ENCODE data around the gene KCTD21.
A peak's percentile ranks its signal among the peaks of the same experiment; 100 is the strongest.
"Not testable (repeated sequence)": the region's sequence is repeated elsewhere in the genome, so short reads cannot be mapped to it uniquely, and the experiment has no call there.

The KCTD21 gene

DNA sequence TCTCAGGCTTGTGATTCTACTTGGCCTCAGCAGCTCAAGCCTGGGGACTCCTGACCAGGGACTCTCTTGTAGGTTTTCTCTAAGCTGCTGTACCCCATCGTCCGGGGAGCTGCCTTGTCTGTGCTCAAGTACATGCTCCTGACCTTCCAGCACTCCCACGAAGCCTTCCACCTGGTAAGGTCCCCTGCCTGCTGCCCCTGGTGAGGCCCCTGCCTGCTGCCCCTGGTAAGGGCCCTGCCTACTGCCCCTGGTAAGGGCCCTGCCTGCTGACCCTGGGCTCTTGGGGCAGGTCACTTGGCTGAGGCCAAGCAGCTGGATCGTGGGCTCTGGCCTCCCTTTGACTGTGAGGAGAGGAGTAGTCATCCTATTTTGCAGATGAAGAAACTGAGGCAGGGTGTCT, 11.6 kb upstream of the KCTD21 start:
- no peak for DNase-seq

DNA sequence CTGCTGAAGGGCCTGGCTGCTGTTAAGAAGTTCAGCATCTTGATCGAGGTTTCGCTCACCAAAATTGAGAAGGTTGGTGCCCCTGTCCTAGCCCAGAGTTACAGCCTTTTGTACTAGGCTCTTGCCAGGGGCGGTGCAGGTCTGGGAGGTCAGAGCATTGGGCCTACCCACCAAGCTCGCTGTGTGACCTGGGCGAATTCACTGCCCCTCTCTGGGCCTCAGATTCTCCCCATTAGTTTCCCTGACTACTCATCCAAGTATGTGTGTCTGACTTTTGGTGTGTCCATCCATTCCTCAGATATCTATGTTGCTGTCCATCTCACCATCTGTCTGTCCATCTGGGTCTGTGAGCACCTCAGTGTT, 11.2 kb upstream of the KCTD21 start:
- no peak for DNase-seq

DNA sequence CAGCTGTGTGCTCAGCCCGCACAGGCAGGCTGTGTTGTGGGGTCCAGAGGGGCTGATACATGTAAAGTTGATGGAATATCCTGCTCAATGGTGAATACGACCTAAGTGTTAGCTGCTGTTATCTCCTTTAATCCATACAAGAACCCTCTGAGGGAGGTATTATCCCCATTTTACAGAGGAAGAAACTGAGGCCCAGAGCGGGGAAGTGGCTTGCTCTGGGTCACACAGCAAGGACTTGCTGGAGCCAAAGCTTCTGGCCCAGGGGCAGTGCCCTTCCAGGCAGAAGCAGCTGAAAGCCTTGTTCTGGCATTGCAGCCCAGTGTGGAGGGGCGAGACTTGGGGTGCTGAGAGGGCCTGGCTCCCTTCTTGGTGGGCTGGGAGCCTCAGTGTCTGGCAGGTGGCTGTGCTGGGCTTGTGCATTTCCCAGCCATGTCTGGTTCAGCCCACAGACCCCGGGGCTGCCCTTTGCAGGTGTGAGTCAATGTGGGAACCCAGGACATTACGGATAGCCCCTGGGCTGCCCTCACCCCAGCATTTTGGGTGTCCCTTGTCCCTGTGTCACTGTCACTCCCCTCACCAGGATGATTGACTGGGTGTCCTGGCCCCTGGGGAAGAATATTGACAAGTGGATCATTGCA, 10.7 kb upstream of the KCTD21 start:
- no peak for DNase-seq

DNA sequence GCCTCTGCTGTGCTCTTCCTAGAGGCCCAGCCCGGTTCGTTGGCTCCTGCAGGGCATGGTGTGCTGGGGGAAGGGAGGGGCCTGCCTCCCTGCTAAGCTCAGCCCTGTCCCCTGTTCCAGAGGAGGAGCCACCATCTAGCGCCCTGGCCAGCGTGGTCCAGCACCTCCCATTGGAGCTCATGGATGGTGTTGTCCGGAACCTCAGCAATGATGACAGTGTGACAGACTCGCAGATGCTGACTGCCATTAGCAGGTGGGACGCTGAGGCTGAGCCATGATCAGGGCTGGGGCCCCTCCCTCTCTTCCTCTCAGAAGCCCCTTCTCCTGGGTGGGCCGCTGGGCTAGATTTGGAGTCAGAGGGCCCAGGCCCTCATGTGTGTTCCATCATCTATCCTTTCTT, 9.4 kb upstream of the KCTD21 start:
- DNase-seq: no peak

DNA sequence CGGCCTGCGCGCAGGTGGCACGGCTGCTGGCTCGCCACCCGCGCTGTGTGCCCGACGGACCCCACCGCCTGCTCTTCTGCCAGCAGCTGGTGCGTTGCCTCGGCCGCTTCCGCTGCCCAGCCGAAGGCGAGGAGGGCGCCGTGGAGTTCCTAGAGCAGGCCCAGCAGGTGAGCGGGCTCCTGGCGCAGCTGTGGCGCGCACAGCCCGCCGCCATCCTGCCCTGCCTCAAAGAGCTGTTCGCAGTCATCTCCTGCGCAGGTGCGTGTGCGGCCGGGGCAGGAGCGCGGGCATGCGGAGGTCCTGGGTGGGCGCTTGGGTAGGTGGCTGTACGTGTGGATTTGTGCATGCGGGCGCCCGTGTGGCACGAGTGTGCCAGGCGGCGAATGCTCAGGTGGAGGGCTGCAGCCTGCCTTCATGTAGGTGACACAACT, 8.2 kb upstream of the KCTD21 start:
- no peak for DNase-seq

DNA sequence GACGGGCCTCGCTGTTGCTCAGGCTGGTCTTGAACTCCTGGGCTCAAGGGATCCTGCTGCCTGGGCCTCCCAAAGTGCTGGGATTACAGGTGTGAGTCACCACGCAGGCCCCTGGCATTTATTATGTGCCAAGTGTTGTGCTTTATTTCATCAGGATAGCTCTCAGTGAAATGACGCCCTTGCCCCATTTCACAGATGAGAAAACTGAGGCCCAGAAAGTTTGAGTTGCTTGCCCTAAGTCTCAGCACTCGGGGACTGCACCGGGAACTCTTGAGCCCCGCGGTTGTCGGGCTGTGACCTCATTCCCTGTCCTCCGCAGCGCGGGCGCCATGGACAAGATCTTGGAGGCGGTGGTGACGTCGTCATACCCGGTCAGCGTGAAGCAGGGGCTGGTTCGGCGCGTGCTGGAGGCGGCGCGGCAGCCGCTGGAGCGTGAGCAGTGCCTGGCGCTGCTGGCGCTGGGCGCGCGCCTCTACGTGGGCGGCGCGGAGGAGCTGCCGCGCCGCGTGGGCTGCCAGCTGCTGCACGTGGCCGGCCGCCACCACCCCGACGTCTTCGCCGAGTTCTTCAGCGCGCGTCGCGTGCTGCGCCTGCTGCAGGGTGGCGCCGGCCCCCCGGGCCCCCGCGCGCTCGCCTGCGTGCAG, 7.6 kb upstream of the KCTD21 start:
- DNase-seq: no peak

DNA sequence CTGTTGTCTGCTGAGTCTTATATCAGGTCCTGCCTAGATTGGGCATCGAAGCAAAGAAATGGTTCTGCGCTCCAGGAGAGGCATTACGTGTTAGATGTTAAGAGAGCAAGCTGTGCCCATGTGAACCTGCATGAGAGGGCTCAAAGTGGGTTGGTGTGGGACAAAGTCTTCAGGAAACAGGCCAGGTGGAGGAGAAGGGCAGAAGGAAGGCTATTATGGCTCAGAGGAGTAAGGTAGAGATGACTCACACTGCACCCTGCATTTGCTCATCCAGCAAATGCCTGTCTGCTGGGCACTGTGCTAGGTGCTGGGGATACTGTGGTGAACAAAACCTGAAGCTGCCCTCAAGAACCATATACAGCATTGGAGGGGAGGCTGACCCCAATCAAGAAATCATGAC, 6.1 kb upstream of the KCTD21 start:
- DNase-seq: no peak

DNA sequence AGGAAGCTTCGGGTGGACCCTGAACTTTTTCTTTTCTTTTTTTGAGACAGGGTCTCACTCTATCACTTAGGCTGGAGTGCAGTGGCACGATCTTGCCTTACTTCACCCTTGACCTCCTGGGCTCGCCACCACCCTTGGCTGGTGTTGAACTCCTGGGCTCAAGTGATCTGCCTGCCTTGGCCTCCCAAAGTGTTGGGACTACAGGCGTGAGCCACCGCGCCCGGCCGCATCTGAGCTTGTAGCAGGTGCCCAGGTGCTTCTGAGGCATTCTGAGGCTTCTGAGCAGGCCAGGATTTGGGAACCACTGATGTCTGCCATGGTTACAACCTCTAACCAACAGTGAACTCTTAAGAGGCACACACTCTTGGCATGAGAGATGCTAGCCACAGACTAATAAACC, 5.4 kb upstream of the KCTD21 start:
- DNase-seq: no peak

DNA sequence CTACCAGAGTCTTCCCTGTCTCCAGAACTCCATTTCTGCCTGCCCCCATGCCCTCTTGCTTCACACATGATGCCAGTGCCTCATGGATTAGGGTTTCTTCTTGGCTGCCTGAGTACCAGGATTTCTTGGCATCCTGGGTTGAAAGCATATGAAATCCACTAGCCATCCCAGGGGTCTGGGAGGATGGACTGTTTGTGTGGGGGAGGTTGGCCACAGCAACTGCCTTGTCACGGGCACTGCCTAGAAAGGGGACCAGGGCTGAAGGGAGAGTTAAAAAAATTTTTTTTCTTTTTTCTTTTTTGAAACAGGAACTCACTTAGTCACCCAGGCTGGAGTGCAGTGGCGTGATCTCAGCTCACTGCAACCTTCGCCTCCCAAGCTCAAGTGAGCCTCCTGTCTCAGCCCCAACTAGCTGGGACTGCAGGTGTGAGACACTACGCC, 4.5 kb upstream of the KCTD21 start:
- DNase-seq: no peak

DNA sequence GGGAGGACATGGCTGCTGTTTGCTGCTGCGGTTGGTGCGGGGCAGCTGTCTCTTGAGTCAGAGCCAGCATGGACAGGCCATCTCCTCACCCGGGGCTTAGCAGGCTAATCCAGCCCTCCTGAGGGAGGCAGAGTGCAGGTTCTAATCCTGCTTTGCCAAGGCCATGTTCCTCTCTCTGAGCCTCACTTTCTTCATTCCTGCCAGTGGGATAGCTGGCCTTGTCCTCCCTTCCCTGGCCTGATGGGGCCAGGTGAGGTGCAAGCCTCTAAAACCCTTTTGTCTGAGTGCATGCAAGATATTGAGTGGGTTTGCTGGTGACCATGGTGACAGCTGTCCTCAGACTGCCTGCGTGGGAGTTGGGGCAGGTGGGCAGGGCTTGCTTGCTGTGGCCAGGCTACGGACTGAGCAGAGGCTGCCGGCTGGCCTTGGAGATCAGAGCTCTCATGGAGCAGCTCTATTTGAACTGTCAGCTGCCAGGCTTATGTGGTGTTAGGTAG, 3.8 kb upstream of the KCTD21 start:
- no peak for DNase-seq

DNA sequence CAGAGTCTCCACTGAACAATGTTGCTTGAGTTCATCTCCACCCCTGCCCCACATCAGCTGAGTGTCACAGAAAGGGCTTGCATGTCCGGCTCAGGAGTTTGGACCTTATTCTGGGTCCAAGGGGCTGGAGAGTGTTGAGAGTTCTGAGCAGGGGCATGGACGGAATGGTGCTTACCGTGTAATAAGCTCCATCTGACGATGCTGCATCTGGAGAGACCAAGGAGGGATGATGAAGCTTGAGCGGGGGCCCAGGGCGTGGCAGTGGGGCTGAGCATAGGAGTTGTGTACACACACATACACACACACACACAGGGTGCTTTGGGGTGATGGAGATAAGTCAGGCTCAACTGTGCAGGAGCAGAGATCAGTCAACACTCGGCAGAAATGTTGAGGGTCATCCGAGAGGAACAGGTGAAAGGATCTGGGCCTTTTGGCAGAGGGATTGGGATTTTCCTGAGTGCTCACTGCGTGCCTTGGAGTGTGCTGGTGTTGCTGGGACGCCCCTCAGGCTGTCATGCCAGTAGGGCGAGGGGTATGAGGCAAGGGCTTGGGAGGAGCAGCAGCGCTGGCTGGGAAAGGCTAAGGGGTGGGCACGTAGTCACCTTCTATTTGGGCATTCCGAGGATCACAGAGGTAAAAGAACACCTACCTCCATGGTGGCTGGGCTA, 2.6 kb upstream of the KCTD21 start:
- DNase-seq: no peak

DNA sequence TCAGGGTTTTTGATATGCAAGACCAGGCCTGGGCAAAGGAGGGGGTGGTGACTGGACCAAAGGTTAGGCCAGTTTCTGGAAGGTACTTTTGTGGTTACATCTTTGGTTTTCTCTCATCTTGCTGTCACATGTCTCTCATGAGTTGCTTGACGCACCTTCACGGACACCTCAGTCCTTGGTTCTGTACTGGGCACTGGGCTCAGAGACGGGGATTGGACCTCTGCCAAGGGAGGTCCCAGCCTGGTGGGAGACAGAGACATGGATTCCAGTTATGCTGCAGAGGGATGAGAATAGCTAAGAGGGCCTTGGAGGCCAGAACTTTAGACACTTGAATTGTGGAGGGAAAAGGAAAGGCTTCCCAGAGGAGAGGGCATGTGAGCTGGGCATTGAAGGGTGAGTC, 1.9 kb upstream of the KCTD21 start:
- no peak for DNase-seq

DNA sequence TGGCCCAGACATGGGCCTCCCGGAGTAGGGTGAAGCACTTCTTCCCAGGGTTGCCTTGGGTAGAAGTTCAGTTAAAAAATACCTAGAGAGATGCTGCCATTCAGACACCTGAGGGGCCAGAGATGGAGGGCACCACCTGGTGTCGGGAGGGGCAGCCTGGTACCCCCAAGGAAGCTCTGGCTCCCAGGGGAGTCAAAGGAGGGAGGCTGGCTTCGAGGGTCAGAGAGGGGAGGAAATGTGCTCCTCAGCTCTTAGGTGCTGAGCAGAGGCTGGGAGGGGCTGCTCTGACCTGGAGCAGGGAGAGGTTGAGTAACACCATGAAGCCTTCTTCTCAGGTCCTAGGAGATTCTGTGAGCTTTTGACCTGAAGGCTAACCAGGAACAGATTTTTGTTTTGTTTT, 1.4 kb upstream of the KCTD21 start:
- no peak for DNase-seq

DNA sequence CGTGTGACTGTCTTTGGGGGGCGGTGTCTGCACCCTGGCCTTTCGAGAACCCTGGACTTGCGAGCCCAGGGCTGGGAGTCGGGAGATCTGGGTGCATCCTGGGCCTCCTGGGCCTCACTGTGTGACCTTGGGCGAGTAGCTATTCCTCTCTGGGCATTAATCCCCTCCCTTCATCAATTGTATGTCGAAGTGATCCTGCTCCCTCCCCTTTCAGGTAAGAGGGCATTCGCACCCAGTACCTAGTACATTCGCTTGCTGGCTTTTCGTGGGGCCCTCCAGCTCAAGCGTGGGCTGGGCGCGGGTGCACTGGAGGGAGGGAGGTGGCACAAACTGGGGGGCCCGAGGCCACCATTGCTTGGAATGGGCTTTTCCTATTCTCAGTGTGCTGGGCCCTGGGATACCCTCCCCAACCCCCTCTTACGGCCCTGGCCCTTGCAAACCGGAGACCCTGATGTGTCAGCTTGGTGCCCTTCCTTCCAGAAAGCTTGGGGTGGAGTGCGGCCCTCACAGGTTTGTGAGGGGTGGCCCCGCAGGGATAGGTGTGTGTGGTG, 823 bp upstream of the KCTD21 start:
- DNase-seq: no peak

DNA sequence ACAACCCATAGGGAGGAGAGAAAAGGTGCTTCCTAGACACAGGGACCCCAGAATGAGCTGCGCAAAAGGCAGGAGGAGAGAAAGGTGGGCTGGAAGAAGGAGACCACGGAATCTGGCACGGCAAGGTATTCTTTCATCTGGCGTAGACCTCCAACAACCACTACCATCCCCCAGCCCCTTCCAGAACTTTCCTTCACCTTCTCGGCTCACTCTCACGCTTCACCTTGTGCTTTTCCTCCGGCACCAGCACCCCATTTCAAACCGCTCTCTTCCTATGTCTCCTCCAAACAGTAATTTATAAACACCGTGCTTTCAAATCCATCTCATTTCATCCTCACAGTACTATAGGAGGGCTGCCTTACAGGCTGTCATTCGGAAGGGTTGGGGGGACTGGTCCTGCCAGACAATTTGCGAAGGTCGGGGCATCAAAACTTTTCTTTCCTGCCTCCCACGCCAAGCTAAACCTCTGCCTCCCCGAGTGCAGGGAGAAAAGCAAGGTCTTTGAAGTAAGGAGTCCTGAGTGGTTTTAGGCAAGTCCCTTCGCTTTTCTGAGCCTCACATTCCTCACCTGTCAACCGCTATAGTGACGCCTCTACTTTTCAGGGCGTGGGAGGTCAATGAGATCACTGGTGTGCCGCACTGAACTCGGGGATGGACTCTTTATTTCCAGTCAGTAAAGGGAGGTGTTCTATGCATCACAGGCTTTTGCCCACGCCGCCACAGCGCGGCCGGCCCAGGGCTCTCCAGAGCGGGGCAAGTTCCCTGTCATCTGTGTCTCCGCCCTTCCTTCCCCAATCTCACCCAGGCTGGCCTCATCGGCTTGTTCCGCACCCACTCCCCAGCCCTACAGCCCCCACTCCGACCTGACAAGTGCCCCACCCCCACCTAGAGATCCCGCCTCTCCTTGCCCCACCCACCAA, 800 bp downstream of the KCTD21 start:
- peak; percentile 70 to 82 for DNase-seq

DNA sequence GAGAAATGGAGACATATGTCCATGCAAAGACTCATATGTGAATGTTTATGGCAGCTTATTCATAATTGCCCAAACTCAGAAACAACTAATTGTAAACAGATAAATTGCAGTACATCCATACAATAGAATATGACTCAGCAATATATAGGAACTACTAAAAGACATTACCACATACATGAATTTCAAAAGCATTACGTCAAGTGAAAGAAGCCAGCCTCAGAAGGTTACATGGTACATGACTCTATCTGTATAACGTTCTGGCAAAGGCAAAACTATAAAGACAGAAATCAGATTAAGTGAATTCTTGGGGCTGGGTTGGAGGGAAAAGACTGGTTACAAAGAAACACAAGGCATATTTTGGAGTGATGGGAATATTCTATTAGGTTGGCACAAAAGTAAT, 7.2 kb downstream of the KCTD21 start:
- DNase-seq: no peak

DNA sequence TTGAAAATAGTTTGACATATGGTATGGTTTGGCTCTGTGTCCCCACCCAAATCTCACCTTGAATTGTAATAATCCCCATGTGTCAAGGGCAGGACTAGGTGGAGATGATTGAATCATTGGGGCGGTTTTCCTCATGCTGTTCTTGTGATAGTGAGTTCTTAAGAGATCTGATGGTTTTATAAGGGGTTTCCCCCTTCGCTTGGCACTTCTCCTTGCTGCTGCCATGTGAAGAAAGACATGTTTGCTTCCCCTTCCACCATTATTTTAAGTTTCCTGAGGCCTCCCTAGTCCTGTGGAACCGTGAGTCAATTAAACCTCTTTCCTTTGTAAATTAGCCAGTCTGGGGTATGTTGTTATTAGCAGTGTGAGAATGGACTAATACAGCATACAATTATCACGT, 7.7 kb downstream of the KCTD21 start:
- DNase-seq: no peak

DNA sequence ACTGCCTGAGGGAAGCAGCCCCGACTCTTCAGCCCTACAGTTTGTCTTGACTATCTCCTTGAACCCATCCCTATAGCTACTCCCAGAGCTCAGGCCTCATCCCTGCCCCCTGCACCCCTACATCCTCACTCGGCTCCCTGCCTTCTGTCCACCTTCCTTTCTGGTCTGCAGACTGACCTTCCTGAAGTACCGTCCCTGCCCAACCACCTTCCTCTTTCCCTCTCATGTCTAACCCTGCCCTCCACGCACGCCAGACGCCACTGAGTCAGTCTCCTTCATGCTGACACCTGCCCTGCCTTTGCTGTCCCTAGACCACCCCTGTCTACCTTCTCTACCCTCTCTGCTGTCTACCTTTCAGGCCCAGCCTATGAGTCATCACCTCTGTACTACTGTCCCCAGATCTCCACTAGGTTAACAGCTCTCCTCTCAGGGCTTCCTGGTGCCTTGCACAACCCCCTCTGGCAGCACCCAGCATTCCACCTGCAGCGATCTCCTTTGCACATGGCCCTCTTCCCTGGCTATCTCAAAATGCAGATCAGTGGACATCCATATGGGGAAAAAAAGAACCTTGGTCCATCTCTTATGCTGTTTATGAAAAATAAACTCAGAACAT, 8.9 kb downstream of the KCTD21 start:
- DNase-seq: no peak

DNA sequence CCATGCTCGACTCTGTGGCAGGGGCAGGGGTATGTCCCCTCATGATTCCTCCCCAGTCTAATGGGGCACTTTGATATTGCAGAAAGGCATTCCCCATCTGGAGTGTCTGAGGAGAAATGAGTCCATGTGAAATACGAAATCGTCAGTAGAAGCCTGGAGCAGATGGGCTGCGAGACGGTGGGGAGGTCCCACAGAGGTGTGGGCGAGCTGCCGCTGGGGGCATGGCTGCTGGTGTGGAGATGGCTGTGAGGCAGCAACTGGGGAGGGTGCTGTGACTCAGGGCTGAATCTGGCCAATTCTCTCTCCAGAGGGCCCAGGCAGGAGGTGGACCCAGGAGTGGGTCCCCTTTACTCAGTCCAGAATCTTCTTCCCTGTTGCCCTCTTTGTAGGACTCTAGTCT, 11.2 kb downstream of the KCTD21 start:
- no peak for DNase-seq

DNA sequence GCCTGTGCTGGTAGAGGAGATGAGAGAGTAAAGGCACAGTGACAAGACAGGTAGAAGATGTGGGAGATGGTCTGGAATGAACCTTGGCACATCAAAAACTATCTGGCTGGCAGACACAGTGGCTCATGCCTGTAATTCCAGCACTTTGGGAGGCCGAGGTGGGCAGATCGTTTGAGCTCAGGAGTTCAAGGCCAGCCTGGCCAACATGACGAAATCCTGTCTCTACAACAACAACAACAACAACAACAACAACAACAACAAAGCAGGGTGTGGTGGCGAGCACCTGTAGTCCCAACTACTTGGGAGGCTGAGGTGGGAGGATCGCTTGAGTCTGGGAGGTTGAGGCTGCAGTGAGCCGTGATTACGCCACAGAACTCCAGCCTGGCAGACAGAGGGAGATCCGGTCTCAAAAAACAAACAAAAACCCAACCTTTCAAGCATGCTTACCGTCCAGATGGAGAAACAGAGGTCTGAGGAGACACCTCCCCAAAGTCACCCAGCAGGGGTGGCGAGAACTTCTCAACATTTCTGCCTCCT, 11.8 kb downstream of the KCTD21 start:
- no peak for DNase-seq

DNA sequence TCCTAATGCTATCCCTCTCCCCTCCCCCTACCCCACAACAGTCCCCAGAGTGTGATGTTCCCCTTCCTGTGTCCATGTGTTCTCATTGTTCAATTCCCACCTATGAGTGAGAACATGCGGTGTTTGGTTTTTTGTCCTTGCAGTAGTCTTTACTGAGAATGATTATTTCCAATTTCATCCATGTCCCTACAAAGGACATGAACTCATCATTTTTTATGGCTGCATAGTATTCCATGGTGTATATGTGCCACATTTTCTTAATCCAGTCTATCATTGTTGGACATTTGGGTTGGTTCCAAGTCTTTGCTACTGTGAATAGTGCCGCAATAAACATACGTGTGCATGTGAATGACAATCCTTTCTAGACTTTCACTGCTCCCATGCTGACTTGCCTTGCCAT, 12.6 kb downstream of the KCTD21 start:
- not testable (repeated sequence) for DNase-seq

DNA sequence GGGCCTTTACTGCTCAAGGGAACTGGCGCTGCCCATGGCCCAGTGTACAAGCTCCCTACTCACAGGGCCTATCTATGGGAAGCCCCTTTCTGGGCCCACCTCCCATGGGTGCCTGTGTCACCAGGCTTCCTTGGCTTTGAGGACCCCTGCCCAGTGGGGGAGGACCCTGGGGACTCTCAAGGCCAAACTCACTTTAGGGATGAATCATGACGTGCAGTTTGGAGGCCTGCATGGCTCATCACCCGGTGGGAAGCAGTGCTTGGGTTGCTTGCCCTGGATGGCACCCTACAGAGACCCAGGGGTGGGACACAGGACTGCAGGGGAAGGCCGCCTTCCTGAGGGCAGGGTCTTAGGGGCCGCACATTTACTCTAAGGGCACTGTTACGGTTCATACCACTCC, 16.5 kb downstream of the KCTD21 start:
- DNase-seq: no peak
